ENCODE data around the gene TPSD1.
"Not testable (repeated sequence)": the region's sequence is repeated elsewhere in the genome, so short reads cannot be mapped to it uniquely, and the experiment has no call there.

Gene TPSD1

GRCh38 chr16:1238909-1239308 lies 17.0 kb upstream of the TPSD1 start:
- DNase-seq (ENCODE audit: insufficient read length, low spot score); FAIRE-seq: not testable (repeated sequence)

GRCh38 chr16:1239575-1239974 lies 16.3 kb upstream of the TPSD1 start:
- FAIRE-seq; DNase-seq (ENCODE audit: insufficient read length, low spot score): not testable (repeated sequence)

- DNase-seq (ENCODE audit: insufficient read length, low spot score); FAIRE-seq: not testable (repeated sequence)
These were observed 15.4 kb upstream of the TPSD1 start, which contains the start of gene TPSAB1 for GRCh38 chr16:1240436-1240835. Gene TPSAB1 (plus strand): TSS chr16:1240705. CDS start chr16:1240939, 234 bp downstream.

- not testable (repeated sequence) for DNase-seq (ENCODE audit: insufficient read length, low spot score); FAIRE-seq
These were observed 14.8 kb upstream of the TPSD1 start for GRCh38 chr16:1241081-1241480.

- not testable (repeated sequence) for FAIRE-seq; DNase-seq (ENCODE audit: insufficient read length, low spot score)
These were observed 12.5 kb upstream of the TPSD1 start for GRCh38 chr16:1243363-1243762.

DNA sequence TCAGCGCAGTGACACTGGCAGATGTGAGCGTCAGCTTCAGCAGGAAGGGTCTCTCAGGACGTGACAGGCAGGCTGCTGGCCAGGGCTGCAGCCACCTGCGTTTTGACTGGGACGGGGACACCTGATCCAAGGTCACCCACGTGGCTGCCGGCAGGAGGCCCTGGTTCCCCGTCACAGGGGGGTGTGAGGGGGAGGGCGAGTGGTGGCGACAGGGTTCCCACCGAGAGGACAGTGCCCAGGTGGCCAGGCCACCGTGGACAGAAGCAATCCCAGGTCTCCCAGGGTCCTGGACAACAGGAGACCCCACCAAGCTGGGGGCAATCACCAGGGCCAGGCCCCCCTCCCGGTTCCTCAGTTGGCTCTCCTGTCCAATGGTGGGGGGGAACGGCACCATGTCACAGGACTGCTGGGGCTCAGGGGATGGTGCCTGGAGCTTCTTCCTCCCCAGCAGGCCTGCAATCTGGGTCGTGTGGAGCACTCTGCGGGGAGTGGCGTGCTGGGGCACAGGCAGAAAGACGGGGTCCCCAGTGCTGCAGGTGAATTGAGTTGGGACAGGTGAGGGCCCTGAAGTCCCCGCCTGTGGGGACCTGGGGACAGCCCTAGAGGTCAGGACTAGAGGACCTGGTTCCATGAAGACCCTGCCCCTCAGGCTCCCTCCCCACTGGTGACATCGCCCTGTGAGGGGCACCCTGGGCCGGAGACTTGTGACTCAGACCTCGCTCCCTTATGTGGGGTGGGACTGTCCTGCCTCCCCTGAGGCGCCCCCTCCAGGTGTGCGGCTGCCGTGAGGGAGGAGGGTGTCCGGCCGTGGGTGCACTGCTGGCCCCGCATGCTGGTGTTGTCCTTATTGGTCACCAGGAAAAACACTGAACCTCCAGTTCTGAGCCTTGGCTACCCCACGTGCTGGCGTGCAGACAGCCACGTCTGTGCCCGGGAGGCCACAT lies 11.7 kb upstream of the TPSD1 start:
- not testable (repeated sequence) for FAIRE-seq; DNase-seq (ENCODE audit: insufficient read length, low spot score)

DNA sequence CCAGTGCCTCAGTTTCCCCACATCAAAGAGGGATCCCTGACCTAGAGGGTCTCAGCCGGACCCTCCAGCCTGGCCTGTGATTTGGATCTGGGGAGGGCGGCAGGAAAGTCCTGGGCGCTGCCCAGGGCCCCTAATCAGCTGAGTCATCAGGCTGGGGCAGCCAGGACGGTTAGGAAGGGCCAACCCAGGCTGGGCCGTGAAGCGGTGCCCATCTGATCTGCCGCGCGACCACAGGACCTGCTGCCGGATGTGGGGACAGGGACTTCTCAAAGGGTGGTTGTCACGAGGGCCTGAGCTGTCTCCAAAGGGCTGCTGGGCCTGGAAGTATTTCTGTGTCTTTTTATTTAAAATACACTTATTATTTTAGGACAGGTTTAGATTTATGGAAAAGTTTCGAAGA lies 11.0 kb upstream of the TPSD1 start:
- DNase-seq (ENCODE audit: insufficient read length, low spot score) (no peak), FAIRE-seq (no peak)

GRCh38 chr16:1245452-1246020 lies 10.3 kb upstream of the TPSD1 start:
- DNase-seq (ENCODE audit: insufficient read length, low spot score): no peak
- FAIRE-seq: no peak

DNA sequence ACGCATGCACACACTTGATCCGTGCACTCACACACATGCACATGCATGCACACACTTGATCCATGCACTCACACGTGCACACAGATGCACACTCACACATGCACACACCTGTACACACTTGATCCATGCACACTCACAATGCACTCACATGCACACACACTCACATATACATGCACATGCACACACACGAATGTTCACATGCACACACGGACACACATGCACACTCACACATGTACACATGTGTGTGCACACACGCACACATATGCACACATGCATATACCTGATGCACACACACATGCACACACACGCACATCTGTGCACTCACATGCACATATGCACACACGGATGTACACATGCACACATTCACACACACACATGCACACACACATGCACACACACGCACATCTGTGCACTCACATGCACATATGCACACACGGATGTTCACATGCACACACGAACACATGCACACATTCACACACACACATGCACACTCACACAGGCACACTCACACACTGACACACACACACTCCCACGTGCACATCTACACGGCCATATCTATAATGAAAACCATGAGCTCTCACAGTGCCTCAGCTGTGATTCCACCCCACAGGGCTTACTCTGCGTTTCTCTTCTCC lies 7.8 kb upstream of the TPSD1 start:
- FAIRE-seq; DNase-seq (ENCODE audit: insufficient read length, low spot score): not testable (repeated sequence)

- DNase-seq (ENCODE audit: insufficient read length, low spot score): not testable (repeated sequence)
- FAIRE-seq: peak; percentile 42
These were observed 6.7 kb upstream of the TPSD1 start for GRCh38 chr16:1249031-1249755.

DNA sequence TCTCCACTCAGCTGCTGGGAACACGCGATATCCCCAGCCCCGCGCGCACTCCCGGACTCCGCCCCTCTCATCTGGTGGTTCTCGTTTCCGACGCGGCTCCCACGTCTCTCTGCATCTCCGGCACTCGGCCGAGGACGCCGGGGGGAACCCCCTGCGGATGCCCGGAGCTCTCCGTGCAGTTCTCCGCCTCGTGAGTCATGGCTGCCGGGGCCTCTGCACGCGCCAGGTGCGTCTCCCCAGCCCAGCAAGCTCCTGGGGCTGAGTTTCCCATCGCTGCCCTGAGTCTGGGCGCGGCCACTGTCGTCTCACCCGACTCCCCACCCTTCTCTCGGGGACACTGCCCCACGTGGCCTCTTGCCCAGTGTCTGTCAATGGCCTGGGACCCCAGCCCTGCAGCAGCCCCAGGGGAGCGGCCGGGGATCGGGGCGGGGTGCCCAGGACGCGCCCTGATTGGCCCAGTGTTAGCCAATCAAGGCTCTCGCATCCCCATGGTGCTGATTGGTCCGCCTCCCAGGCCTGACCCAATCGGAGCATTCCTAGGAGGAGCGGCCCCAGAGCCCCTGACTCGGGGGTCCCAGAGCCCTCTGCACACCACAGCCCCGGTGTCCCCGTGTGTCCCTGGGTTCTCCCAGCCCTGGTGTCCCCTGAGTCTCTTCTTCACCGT lies 2.0 kb upstream of the TPSD1 start:
- FAIRE-seq; DNase-seq (ENCODE audit: insufficient read length, low spot score): not testable (repeated sequence)

- FAIRE-seq; DNase-seq (ENCODE audit: insufficient read length, low spot score): not testable (repeated sequence)
These were observed 1.0 kb upstream of the TPSD1 start for GRCh38 chr16:1254821-1255220.

DNA sequence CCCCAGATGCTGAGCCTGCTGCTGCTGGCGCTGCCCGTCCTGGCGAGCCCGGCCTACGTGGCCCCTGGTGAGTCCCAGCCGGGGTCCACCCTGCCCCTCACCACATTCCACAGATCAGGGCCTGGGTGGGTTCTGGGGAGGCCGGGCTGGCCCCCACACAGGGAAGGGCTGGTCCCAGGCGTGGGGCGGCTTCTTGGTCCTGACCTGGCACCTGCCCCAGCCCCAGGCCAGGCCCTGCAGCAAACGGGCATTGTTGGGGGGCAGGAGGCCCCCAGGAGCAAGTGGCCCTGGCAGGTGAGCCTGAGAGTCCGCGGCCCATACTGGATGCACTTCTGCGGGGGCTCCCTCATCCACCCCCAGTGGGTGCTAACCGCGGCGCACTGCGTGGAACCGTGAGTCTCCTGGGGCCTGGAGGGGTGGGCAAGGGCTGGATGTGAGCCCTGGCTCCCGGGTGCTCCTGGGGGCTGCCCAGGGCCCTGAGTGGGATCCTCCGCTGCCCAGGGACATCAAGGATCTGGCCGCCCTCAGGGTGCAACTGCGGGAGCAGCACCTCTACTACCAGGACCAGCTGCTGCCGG lies 516 bp downstream of the TPSD1 start:
- FAIRE-seq; DNase-seq (ENCODE audit: insufficient read length, low spot score): not testable (repeated sequence)

DNA sequence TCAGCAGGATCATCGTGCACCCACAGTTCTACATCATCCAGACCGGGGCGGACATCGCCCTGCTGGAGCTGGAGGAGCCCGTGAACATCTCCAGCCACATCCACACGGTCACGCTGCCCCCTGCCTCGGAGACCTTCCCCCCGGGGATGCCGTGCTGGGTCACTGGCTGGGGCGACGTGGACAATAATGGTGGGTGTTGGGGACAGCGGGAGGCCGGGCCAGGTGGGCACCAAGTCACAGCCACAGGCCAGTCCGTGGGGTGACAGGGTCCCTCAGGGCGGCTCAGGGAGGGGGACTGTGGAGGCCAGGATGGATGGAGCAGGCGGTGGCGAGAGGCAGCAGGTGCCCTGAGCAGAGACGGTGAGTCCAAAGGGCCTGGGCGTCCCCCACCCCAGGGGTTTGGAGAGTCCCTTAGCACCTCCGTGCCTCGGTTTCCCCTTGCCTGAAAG lies 1.0 kb downstream of the TPSD1 start:
- no peak for DNase-seq (ENCODE audit: insufficient read length, low spot score)
- no peak for FAIRE-seq

GRCh38 chr16:1257561-1258224 lies 1.8 kb downstream of the TPSD1 start:
- no peak for FAIRE-seq
- no peak for DNase-seq (ENCODE audit: insufficient read length, low spot score)

DNA sequence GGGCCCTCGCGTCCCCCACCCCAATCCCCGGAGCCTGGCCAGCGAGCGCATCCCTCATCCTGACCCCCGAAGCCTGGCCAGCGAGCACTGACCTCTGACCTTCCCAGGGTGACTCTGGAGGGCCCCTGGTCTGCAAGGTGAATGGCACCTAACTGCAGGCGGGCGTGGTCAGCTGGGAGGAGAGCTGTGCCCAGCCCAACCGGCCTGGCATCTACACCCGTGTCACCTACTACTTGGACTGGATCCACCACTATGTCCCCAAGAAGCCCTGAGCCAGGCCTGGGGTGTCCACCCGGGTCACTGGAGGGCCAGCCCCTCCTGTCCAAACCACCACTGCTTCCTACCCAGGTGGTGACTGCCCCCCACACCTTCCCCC lies 2.3 kb downstream of the TPSD1 start:
- FAIRE-seq: no peak

GRCh38 chr16:1258906-1259759 lies 3.3 kb downstream of the TPSD1 start:
- FAIRE-seq (no peak), DNase-seq (ENCODE audit: insufficient read length, low spot score) (no peak)

More for the DNA sequence above, 2.3 kb downstream of the TPSD1 start:
- no peak for DNase-seq (ENCODE audit: insufficient read length, low spot score)

DNA sequence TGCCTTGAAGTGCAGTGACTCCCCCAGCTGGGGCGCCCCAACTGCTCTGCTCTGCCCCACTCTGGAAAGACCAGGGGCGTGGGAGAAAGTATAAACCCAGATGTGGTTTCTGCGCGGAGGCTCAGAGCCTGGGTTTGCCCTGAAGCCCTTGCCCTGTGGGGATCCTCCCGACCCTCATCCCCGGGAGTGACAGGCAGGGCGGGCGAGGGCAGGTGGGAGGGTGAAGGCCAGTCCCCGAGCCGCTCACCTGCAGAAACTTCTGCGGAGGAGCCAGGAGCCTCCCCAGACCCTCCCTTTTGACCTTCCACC lies 3.8 kb downstream of the TPSD1 start:
- FAIRE-seq (no peak), DNase-seq (ENCODE audit: insufficient read length, low spot score) (no peak)

All from GM19239 (cell line).